Osteoblast (primary cell): ENCODE data around the gene IRGC. TPM values are rescaled to one million over a fixed set of nuclear protein-coding genes. Genes with fewer than 3 reads are reported as not detected.

Source experiments
- DNase-seq: peaks from one replicate; pipeline ENCODE4 v3.0.0; 2011; ENCODE audit warnings: low spot score, mixed read lengths; ENCODE audit not compliant: insufficient read length; ENCODE audit errors: missing footprints
- H2AFZ ChIP-seq: 2 replicates; pipeline ENCODE4 v1.6.0; 2011; ENCODE audit warnings: mild to moderate bottlenecking, low read length
- H3K27ac ChIP-seq: 2 replicates; pipeline ENCODE4 v1.5.1; 2011; ENCODE audit warnings: mild to moderate bottlenecking, low read depth, low read length, moderate library complexity
- H3K27me3 ChIP-seq: 2 replicates; pipeline ENCODE4 v1.6.0; 2012; ENCODE audit warnings: mild to moderate bottlenecking, control low read depth, inconsistent platforms, low read length, moderate library complexity; ENCODE audit not compliant: insufficient read depth
- H3K36me3 ChIP-seq: 2 replicates; pipeline ENCODE4 v1.5.1; 2011; ENCODE audit warnings: mild to moderate bottlenecking, low read length, control low read depth, moderate library complexity; ENCODE audit not compliant: insufficient read depth
- H3K4me1 ChIP-seq: 2 replicates; pipeline ENCODE4 v1.5.1; 2011; ENCODE audit warnings: mild to moderate bottlenecking, low read length, control low read depth, moderate library complexity; ENCODE audit not compliant: insufficient read depth
- H3K4me2 ChIP-seq: 2 replicates; pipeline ENCODE4 v1.6.0; 2011; ENCODE audit warnings: mild to moderate bottlenecking, low read length; ENCODE audit not compliant: insufficient read depth
- H3K4me3 ChIP-seq: fragments of 200-600 bp; sonication (generic); 3 replicates; pipeline ENCODE4 v1.5.1; 2012; ENCODE audit warnings: mild to moderate bottlenecking, low read length, inconsistent platforms; ENCODE audit not compliant: insufficient read depth
- H3K79me2 ChIP-seq: 2 replicates; pipeline ENCODE4 v1.6.0; 2012; ENCODE audit warnings: mild to moderate bottlenecking, low read length, control low read depth, inconsistent platforms; ENCODE audit not compliant: insufficient read depth
- H3K9me3 ChIP-seq: 2 replicates; pipeline ENCODE4 v1.5.1; 2011; ENCODE audit warnings: low read depth, low read length, control low read depth
- H4K20me1 ChIP-seq: 2 replicates; pipeline ENCODE4 v1.6.0; 2012; ENCODE audit warnings: mild to moderate bottlenecking, low read length, control low read depth; ENCODE audit not compliant: insufficient read depth
- total RNA-seq: library from RNA; depleted of rRNA; stranded (reverse); fragments of >200 nt; gene quantifications from 2 replicates; pipeline ENCODE4 v1.2.3, GENCODE V29; 2012
- TF ChIP-seq, protein P1 (sequence below): IDR thresholded peaks from 2 replicates; pipeline ENCODE4 v1.5.1; 2011; ENCODE audit warnings: mild to moderate bottlenecking, low read depth, low read length, moderate library complexity; ENCODE audit errors: extremely low read depth

IRGC gene
- total RNA-seq, 1 donor, result not detected

DNA sequence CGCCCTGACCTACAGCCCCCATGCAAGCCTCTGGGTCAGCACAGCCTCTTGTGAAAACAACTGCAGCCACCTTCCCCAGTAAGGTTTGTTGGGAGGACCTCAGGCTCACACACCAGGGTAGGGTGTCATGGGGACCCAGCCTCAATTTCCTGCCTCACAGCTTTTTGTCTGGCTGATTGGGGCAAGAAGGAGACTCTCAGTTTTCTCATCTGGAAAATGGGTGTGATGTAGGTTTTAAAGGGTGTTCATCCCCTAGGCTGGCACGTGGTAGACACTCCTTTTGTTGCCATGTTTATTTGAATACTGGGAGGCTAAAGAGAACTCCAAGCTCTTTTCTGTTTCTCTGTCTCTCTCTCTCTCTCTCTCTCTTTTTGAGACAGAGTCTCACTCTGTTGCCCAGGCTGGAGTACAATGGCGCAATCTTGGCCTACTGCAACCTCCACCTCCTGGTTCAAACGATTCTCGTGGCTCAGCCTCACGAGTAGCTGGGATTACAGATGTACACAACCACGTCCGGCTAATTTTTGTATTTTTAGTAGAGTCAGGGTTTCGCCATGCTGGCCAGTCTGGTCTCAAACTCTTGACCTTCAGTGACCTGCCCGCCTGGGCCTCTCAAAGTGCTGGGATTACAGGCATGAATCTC lies 27.7 kb upstream of the IRGC start:
- Histone ChIP-seq H3K79me2 (no peaks in the 10 kb centered on the region), H4K20me1 (no peaks in the 10 kb centered on the region), H2AFZ (no peak overlapping the region), H3K4me3 (no peak overlapping the region), H3K27me3 (peaks cover 4% of the 10 kb centered on the region), H3K27ac (no peak overlapping the region), H3K9me3 (peaks cover 13% of the 10 kb centered on the region), H3K36me3 (no peaks in the 10 kb centered on the region), H3K4me1 (peaks cover 4% of the 10 kb centered on the region), H3K4me2 (no peak overlapping the region)
- TF ChIP-seq, protein P1, sequence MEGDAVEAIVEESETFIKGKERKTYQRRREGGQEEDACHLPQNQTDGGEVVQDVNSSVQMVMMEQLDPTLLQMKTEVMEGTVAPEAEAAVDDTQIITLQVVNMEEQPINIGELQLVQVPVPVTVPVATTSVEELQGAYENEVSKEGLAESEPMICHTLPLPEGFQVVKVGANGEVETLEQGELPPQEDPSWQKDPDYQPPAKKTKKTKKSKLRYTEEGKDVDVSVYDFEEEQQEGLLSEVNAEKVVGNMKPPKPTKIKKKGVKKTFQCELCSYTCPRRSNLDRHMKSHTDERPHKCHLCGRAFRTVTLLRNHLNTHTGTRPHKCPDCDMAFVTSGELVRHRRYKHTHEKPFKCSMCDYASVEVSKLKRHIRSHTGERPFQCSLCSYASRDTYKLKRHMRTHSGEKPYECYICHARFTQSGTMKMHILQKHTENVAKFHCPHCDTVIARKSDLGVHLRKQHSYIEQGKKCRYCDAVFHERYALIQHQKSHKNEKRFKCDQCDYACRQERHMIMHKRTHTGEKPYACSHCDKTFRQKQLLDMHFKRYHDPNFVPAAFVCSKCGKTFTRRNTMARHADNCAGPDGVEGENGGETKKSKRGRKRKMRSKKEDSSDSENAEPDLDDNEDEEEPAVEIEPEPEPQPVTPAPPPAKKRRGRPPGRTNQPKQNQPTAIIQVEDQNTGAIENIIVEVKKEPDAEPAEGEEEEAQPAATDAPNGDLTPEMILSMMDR, result no peak
- DNase-seq, result no peak

DNA sequence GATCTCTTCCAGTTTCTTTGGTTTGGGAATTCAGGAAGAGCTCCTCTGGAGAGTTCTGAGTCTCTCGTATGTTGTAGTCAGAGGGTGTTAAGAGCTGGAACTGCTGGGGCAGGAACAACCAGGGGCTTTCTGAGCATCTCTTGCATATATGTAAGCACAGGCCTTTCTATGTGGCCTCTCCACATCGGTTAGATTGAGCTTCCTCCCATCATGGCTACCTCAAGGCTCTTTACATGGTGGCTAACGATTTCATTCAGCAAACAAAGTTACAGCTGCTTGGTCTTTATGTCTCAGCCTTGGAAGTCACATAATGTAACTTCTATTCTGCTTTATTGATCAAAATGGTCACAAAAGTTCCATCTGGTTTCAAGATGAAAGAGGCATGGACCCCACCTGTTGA lies 25.4 kb upstream of the IRGC start:
- H3K27ac ChIP-seq, result no peak overlapping the region
- no peak overlapping the region for H3K4me3 ChIP-seq
- DNase-seq, result no peak
- peaks cover 13% of the 10 kb centered on the region for H3K9me3 ChIP-seq
- H3K4me2 ChIP-seq, result no peak overlapping the region
- no peaks in the 10 kb centered on the region for H3K79me2 ChIP-seq
- no peaks in the 10 kb centered on the region for H4K20me1 ChIP-seq
- no peak overlapping the region for H2AFZ ChIP-seq
- H3K4me1 ChIP-seq, result peaks cover 4% of the 10 kb centered on the region
- no peaks in the 10 kb centered on the region for H3K36me3 ChIP-seq
- peaks cover 4% of the 10 kb centered on the region for H3K27me3 ChIP-seq
- TF ChIP-seq, protein P1, result no peak

DNA sequence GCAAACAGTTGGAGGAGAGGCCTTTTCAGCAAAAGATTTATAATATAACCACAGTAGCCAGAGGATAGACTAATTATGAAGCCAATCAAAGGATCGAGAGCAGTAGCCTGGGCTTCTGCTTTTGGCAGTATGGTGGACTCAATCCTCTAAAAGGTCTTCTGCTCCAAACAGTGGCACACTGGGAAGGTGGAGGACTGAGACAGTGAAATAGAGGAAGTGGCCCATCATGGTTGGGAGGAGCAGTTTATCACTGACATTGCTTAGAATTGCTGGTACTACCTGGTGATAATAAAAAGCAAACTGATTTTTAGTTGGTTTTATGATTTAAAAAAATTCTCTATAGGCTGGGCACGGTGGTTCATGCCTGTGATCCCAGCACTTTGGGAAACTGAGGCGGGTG lies 25.0 kb upstream of the IRGC start:
- Histone ChIP-seq H3K27me3 (peaks cover 4% of the 10 kb centered on the region), H3K36me3 (no peaks in the 10 kb centered on the region), H3K27ac (no peak overlapping the region), H4K20me1 (no peaks in the 10 kb centered on the region), H3K4me2 (no peak overlapping the region), H3K79me2 (no peaks in the 10 kb centered on the region), H3K4me3 (no peak overlapping the region), H3K9me3 (peaks cover 13% of the 10 kb centered on the region), H2AFZ (no peak overlapping the region), H3K4me1 (peaks cover 4% of the 10 kb centered on the region)
- TF ChIP-seq, protein P1, result no peak
- no peak for DNase-seq

DNA sequence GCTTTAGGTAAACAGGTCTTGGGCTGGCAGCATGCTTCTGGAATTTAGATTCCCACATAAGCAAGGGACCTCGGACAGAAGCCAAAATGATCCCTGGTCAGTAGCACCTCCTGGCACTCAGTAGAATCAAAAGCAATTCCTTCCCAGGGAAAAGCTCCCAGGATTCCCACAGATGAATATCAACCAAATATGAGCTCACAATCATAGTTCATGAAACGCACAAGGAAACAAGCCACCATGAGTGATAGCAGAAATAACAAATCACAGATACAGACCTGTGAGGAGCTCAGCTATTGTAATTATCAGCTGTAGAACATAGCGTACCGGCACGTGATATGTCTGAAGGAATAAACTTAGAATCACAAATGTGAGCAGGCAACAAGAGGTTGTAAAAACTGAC lies 24.1 kb upstream of the IRGC start:
- no peak overlapping the region for H3K27ac ChIP-seq
- DNase-seq, result no peak
- H3K27me3 ChIP-seq, result peaks cover 4% of the 10 kb centered on the region
- H3K9me3 ChIP-seq, result peaks cover 15% of the 10 kb centered on the region
- peaks cover 3% of the 10 kb centered on the region for H3K4me1 ChIP-seq
- TF ChIP-seq, protein P1, result no peak
- H3K4me2 ChIP-seq, result no peak overlapping the region
- no peak overlapping the region for H2AFZ ChIP-seq
- no peaks in the 10 kb centered on the region for H4K20me1 ChIP-seq
- H3K4me3 ChIP-seq, result no peak overlapping the region
- H3K36me3 ChIP-seq, result no peaks in the 10 kb centered on the region
- H3K79me2 ChIP-seq, result no peaks in the 10 kb centered on the region
